Measurements from ENCODE around the gene ST8SIA2.

ST8SIA2 gene

GRCh38 chr15:92400573-92400972 is 6.9 kb downstream of the ST8SIA2 start:
- no peaks in the 10 kb centered on the region for H3K79me2 ChIP-seq (ENCODE audit: insufficient read depth, low read length)
- no peaks in the 10 kb centered on the region for H3K4me1 ChIP-seq (ENCODE audit: insufficient read depth, low read length, poor library complexity, severe bottlenecking)
- H3K9me3 ChIP-seq (ENCODE audit: insufficient read depth, low read depth, low read length) = no peaks in the 10 kb centered on the region
- no peaks in the 10 kb centered on the region for H3F3A ChIP-seq (ENCODE audit: low read depth)
- no peak overlapping the region for H2AFZ ChIP-seq (ENCODE audit: low read length)
- no peak overlapping the region for H3K9ac ChIP-seq (ENCODE audit: low read depth, low read length, poor library complexity, severe bottlenecking)
- H3K9me2 ChIP-seq (replicated peaks; ENCODE audit: low read depth, low read length) = no peaks in the 10 kb centered on the region
- H3K36me3 ChIP-seq (ENCODE audit: insufficient read depth, low read length) = no peaks in the 10 kb centered on the region
- H3K27me3 ChIP-seq (ENCODE audit: insufficient read depth, low read length, poor library complexity, severe bottlenecking) = no peaks in the 10 kb centered on the region
- TF ChIP-seq EZH2phosphoT487 (IDR thresholded peaks at IDR 0.05; ENCODE audit: borderline replicate concordance) (no peak), CTCF (conservative IDR thresholded peaks at IDR 0.05; ENCODE audit: low read length) (no peak)
- no peak overlapping the region for H3K4me3 ChIP-seq (ENCODE audit: low read length, poor library complexity, severe bottlenecking)
- H4K20me1 ChIP-seq (ENCODE audit: insufficient read depth, low read length, poor library complexity, severe bottlenecking) = no peaks in the 10 kb centered on the region
- no peak overlapping the region for H3K4me2 ChIP-seq (ENCODE audit: low read depth, low read length, poor library complexity, severe bottlenecking)

- H3K9me2 ChIP-seq (replicated peaks; ENCODE audit: low read depth, low read length) = no peaks in the 10 kb centered on the region
- H3K4me1 ChIP-seq (ENCODE audit: insufficient read depth, low read length, poor library complexity, severe bottlenecking) = no peaks in the 10 kb centered on the region
- no peak overlapping the region for H3K4me2 ChIP-seq (ENCODE audit: low read depth, low read length, poor library complexity, severe bottlenecking)
- H3K36me3 ChIP-seq (ENCODE audit: insufficient read depth, low read length) = no peaks in the 10 kb centered on the region
- no peaks in the 10 kb centered on the region for H3K79me2 ChIP-seq (ENCODE audit: insufficient read depth, low read length)
- no peak overlapping the region for H3K9ac ChIP-seq (ENCODE audit: low read depth, low read length, poor library complexity, severe bottlenecking)
- no peaks in the 10 kb centered on the region for H4K20me1 ChIP-seq (ENCODE audit: insufficient read depth, low read length, poor library complexity, severe bottlenecking)
- H3K9me3 ChIP-seq (ENCODE audit: insufficient read depth, low read depth, low read length) = no peaks in the 10 kb centered on the region
- no peak for TF ChIP-seq CTCF (conservative IDR thresholded peaks at IDR 0.05; ENCODE audit: low read length)
- no peak for TF ChIP-seq EZH2phosphoT487 (IDR thresholded peaks at IDR 0.05; ENCODE audit: borderline replicate concordance)
- H3K27me3 ChIP-seq (ENCODE audit: insufficient read depth, low read length, poor library complexity, severe bottlenecking) = no peaks in the 10 kb centered on the region
- H3F3A ChIP-seq (ENCODE audit: low read depth) = no peaks in the 10 kb centered on the region
- H2AFZ ChIP-seq (ENCODE audit: low read length) = no peak overlapping the region
- no peak overlapping the region for H3K4me3 ChIP-seq (ENCODE audit: low read length, poor library complexity, severe bottlenecking)
Measured at GRCh38 chr15:92400980-92401787, 7.5 kb downstream of the ST8SIA2 start.

GRCh38 chr15:92402751-92403150 is 9.1 kb downstream of the ST8SIA2 start:
- no peaks in the 10 kb centered on the region for H3K27me3 ChIP-seq (ENCODE audit: insufficient read depth, low read length, poor library complexity, severe bottlenecking)
- no peak overlapping the region for H2AFZ ChIP-seq (ENCODE audit: low read length)
- H3K9me3 ChIP-seq (ENCODE audit: insufficient read depth, low read depth, low read length) = no peaks in the 10 kb centered on the region
- no peak overlapping the region for H3K9ac ChIP-seq (ENCODE audit: low read depth, low read length, poor library complexity, severe bottlenecking)
- no peaks in the 10 kb centered on the region for H3K4me1 ChIP-seq (ENCODE audit: insufficient read depth, low read length, poor library complexity, severe bottlenecking)
- no peak overlapping the region for H3K4me3 ChIP-seq (ENCODE audit: low read length, poor library complexity, severe bottlenecking)
- H3F3A ChIP-seq (ENCODE audit: low read depth) = no peaks in the 10 kb centered on the region
- no peaks in the 10 kb centered on the region for H3K36me3 ChIP-seq (ENCODE audit: insufficient read depth, low read length)
- H3K4me2 ChIP-seq (ENCODE audit: low read depth, low read length, poor library complexity, severe bottlenecking) = no peak overlapping the region
- H3K79me2 ChIP-seq (ENCODE audit: insufficient read depth, low read length) = no peaks in the 10 kb centered on the region
- H3K9me2 ChIP-seq (replicated peaks; ENCODE audit: low read depth, low read length) = no peaks in the 10 kb centered on the region
- TF ChIP-seq CTCF (conservative IDR thresholded peaks at IDR 0.05; ENCODE audit: low read length) (no peak), EZH2phosphoT487 (IDR thresholded peaks at IDR 0.05; ENCODE audit: borderline replicate concordance) (no peak)
- H4K20me1 ChIP-seq (ENCODE audit: insufficient read depth, low read length, poor library complexity, severe bottlenecking) = no peaks in the 10 kb centered on the region

Data from Loucy (cell line).